Measurements from ENCODE around the gene CR2.
"Not testable (repeated sequence)": the region's sequence is repeated elsewhere in the genome, so short reads cannot be mapped to it uniquely, and the experiment has no call there.

DNA sequence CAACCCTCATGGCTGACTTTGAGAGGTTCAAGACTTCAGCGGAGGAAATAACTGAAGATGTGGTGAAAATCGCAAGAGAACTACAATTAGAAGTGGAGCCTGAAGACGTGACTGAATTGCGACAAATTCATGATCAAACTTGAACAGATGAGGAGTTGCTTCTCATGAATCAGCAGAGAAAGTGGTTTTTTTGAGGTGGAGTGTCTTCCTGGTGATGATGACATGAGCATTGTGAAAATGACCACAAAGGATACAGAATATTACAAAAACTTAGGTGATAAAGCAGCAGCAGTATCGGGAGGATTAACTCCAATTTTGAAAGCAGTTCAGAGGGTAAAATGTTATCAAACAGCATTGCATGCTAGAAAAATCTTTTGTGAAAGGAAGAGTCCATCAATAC is 82.1 kb downstream of the CR2 start:
- TF ChIP-seq CTCF, POLR2A (IDR thresholded peaks at IDR 0.05): not testable (repeated sequence)
